CD4-positive, alpha-beta T cell treated with Interleukin-21 for 1 hour (primary cell): ENCODE measurements around the gene ZSWIM6.
"Not testable (repeated sequence)": the region's sequence is repeated elsewhere in the genome, so short reads cannot be mapped to it uniquely, and the experiment has no call there.

Experiments
- DNase-seq: peaks from one replicate; pipeline ENCODE4 v3.0.0-alpha.2; 2020

Gene ZSWIM6

DNA sequence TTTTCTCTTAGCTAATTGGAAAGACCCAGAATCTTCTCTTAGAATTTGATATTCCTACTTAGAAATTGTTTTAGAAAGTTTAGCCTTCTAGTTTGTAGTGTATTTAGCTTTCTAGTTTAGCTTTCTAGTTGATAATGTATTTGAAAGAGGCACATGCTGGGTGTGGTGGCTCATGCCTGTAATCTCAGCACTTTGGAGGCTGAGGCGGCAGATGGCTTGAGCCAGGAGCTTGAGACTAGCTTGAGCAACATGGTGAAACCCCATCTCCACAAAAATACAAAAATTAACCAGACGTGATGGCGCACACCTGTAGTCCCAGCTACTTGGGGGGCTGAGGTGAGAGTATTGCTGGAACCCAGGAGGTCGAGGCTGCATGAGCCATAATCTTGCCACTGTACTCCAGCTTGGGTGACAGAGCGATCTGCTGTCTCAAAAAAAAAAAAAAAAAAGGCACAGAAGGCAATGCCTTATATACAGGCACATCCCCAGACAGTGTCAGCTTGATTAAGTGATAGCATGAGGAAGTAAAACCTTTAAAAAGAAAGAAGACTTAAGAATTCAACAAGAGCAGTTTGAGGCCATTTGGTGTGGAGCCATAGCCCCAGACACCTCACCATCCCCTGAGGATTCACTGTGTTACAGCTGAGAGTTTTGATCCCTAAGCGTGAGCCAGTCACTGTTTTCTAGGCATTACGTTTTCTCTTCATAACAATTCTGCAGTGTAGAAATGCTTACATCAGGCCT is 34.6 kb downstream of the ZSWIM6 start:
- no peak for DNase-seq

DNA sequence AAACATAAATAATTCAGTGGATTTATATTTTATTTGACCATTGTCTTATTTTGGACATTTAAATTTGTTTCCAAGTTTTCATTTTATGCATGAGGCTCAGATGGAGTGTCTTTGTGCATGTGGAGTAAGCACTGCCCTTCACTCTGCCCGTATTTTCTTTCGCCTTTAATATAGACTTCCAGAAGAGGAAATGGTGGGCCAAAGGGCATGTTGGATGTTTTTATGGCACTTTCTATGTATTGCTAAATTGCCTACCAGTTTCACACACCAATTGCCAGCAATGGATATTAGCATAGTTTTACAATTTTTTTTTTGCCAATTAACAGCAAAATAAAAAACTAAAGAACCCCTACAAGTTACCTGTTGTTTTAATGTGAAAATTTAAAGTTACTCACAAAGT is 38.4 kb downstream of the ZSWIM6 start:
- DNase-seq, result no peak

GRCh38 chr5:61371474-61371873 is 39.4 kb downstream of the ZSWIM6 start:
- no peak for DNase-seq

DNA sequence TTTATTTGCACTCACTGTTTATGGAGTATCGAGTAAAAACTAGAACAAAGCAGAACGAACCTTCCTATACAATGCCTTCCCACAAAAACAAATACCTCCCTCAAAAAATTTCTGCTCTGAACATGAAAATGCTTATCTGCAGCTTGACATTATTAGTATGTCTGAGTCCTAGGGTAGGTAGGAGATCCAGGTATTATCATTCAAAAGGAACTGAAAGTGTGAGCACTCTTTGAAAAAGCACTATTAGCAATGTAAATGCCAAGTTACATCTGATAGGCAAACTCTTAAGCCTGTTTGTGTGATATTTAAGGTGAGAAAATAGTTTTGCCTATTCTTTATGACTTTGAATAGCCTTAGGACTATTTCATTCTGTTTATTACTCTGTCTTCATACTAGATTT is 47.6 kb downstream of the ZSWIM6 start:
- DNase-seq, result no peak

- DNase-seq, result no peak
Measured at GRCh38 chr5:61381968-61382367, 49.9 kb downstream of the ZSWIM6 start.

DNA sequence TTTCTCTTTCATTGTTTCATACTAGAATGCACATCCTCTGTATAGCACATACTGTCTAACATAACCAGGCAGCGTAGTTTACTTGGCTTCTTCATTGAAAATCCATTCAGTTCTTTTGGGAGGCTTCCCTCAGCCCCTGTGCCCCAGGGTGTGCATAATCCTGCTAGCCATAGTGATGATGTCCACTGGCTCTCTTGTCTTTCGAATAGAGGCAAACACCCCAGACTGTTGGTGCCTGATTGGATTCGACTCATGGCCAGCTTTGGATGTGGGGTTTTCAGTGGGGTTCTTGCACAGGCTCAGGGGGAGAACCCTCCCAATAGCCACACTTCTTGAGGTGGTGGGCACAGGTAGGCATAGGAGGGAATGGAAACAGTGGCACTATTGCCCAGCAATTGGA is 53.6 kb downstream of the ZSWIM6 start:
- no peak for DNase-seq

DNA sequence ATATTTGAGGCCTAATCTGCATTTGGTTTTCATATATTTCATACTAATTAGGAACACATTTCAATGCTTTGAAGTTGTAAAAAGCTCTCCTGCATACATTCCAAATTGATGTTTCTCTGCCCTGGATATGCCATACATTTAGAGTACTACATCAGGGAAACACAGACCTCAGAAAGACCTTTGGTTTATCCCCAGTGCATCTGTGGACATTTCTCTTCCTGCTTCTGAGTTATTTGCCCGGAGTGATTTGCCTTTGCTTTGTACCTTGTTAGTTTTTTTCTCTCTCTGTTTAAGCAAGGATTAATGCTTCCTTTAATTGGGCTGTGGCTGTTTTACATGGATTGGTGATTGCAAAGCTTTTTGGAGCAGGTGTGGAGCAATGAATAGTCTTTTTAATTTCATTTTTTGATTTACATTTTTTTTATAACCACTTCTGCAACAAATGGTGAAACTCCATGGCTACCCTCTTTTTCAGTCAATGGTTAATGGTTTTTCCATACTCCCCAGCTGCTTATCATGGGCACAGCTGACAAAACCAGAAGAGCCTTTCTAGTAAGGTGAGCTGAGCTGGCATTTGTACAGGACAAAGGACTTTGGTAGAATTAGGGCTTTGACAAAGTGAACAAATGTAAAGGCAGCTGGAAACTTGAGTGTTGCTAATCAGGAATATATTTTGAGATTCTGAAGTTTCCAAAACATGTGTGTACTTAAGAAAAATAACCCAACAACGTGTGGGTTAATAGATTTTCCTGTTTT is 54.2 kb downstream of the ZSWIM6 start:
- DNase-seq, result no peak

DNA sequence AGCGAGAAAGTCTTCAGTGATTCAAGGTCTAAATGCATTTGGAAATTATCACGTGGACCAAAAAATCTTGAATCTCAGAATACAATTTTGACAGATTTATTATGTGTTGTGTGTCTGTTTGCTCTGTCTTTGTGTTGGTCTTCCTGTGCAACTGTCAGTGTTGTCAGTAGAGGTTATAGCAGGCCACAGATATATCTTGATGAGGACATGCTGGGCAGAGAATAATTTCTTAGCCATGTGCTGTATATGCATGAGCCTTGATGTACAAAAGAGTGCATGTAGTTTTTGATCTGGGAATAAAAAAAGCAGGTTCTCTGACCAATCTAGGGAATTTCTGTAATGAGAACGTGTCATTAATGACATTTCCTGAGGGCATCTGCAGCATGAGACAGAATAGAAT is 57.6 kb downstream of the ZSWIM6 start:
- DNase-seq, result no peak

- DNase-seq, result no peak
Measured at GRCh38 chr5:61394078-61394704, 62.1 kb downstream of the ZSWIM6 start.

DNA sequence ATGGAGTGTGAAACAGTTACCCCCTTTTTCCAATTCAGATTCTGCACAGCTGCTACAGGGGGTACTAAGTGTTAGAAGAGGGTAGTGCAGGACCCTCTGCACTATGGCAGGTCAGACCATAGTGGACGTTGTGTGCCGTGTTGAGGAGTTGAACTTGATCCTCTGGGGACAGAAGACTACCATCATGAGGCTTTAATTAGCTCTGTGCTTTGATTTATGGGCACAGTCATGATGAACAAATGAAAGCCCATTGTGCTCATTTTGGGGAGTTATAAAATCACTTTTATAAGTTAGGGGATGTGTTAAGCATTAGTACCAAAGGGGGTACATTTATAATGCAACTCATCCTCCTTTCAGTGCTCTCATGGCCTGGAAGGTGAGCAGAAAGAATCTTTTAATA is 62.7 kb downstream of the ZSWIM6 start:
- DNase-seq, result no peak

- no peak for DNase-seq
Measured at GRCh38 chr5:61397238-61397637, 65.2 kb downstream of the ZSWIM6 start.

DNA sequence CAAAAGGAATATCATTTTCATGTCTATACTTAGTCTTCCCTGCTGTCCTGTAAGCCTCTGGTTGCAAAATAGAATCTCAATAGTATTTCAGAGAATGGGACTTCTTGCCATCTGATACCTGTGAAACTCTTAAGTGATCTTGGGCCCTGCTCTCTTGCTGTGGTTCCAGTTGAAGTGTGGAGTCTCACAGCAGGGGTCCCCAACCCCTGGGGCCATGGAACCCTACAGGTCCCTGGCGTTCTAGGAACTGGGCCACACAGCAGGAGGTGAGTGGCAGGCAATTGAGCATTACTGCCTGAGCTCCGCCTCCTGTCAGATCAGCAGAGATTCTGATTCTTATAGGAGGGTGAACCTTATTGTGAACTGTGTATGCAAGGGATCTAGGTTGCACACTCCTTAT is 65.9 kb downstream of the ZSWIM6 start:
- DNase-seq, result no peak

DNA sequence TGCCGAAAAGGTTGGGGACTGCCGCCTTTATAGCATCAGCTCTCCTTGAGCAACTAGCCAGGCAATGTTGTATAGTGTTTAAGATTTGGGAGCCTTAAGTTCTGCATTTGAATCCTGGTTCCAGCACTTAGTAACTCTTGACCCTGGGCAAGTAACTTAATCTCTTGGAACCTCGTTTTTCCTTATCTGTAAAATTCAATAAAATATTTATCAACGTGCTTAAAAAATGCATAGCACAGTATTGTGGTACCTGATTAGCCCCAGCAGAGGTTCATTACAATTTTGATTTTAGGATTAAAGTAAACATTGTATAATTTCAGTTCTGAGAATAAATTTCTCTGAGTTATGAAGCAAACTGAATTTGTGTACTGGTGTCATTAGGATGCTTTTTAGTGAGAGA is 66.4 kb downstream of the ZSWIM6 start:
- no peak for DNase-seq

GRCh38 chr5:61399679-61400078 is 67.6 kb downstream of the ZSWIM6 start:
- no peak for DNase-seq

GRCh38 chr5:61401726-61402125 is 69.7 kb downstream of the ZSWIM6 start:
- no peak for DNase-seq

- DNase-seq, result no peak
Measured at GRCh38 chr5:61402244-61402823, 70.3 kb downstream of the ZSWIM6 start.

DNA sequence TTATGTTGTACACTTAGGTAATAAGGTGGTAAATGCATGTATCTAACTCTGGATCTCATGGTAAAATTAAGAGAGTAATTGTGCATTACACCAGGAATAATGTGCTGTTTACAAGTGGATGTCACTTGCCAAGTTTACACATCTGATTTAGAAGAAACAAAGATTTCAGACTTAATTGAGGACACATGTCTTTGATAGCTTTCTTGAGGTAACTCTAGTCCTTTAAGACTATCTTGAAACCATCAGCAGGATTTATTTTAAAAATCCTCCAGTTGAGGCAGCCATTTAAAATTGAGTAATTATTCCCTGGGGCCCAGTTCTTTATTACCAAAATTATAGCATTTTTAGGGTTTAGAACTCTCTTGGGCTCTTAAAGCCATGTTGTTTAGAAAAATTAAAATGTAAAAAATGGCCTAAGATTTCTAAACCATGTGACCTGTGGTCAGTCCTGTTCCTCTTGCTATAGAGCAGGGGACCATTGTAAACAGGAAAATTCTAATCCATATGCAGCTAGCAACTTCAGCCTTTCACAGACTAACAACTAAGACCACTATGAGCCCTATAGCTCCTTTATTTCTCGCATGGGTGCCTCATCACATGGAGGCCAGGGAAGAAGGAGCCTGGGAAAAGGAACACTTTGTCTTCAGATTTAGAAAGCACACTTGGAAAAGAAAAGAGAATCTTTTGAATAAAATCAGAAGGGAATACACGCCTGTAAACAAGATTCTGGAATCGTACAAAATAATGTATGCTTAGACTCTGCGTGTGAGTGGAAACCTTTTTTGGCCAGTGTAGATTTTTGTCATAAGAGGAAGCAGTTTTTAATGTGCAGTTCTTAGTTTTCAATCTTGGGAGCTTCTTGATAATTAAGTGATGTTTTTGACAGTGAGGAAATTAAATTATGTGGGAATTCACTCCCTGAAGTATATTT is 71.2 kb downstream of the ZSWIM6 start:
- DNase-seq, result no peak

GRCh38 chr5:61405511-61406295 is 73.6 kb downstream of the ZSWIM6 start:
- DNase-seq, result no peak

DNA sequence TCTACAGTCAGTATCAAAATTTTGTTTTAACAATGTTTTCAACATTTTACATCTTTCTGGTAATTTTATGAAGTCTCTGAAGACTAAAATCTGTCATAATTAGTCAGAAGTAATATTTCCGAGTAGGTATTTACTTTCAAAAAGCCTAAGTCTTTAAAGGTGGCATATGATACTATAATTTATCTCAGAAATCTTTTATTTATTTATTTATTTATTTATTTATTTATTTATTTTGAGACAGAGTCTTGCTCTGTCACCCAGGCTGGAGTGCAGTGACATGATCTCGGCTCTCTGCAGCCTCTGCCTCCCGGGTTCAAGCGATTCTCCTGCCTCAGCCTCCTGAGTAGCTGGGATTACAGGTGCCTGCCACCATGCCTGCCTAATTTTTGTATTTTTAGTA is 74.4 kb downstream of the ZSWIM6 start:
- not testable (repeated sequence) for DNase-seq

DNA sequence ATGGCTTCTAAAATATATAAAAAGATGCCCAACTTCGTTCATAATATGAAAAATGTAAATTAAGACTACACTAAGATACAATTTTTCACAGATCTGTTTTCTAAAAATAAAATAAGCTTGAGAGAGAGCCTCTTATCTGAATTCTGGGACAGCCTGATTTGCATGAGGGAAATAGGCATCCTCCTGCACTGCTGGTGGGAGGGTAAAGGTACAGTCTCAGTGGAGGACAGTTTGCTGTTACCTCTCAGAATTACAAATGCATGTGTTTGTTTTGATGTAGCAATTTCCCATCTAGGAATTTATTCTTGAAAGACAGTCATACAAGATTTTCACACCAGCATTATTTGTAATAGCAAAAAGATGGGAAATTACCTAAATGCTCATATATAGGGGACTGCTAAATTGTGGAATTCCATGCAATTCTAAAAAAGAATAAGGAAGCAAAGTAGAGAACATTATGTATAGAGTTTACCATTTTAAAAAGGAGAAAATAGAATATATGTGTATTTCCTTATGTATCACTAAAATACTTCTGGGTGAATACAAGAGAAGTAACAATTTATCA is 75.7 kb downstream of the ZSWIM6 start:
- DNase-seq, result no peak

DNA sequence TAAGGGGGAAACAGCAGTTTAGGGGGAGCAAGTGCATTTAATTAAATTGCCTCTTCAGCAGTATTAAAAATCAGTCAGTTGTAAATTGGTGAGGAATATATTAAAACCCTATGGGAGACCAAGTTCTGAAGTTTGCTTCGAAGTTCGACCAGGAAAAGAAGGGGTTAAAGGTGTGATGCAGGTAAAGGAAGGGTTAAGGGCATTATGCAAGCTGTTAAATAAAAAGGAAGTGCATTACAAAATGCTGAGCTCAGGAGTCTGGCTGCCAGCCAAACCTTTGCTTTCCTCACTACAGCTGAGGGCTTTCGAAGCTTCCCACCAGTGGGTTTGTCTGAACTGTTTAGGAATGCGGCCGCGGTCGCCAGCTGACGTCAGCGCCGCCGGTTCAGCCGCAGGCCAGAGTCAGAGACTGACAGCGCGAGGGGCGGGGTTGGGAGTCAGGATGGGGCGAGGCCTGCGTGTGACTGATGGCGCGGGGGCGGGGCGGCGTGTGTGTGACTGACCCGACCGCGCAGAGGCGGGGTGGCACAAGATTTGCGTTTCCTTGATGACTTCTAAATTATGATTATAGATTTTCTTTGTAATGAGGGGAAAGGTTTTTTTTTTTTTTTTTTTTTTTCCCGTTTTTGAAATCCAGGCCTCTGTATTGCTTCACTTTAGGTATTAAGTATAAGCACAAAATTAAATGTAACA is 76.6 kb downstream of the ZSWIM6 start:
- peak; percentile 97 for DNase-seq
